T-helper 2 cell treated with Interferon-gamma antibody and Interleukin-4, amounts not matched to agents 5 μg/mL and 100 μg/mL, for 36 hours (primary cell): Measurements from ENCODE around the gene CD247.

ENCODE experiments used
- DNase-seq: peaks from one replicate; pipeline ENCODE4 v3.0.0; 2021; ENCODE audit warnings: low spot score
- H3K27ac Mint-ChIP-seq: one replicate; pipeline ENCODE4 v1.8.0; 2021; ENCODE audit warnings: mild to moderate bottlenecking, mixed read lengths
- H3K27me3 Mint-ChIP-seq: one replicate; pipeline ENCODE4 v1.8.0; 2021; ENCODE audit warnings: low read depth, mixed read lengths
- H3K36me3 Mint-ChIP-seq: one replicate; pipeline ENCODE4 v1.8.0; 2021; ENCODE audit warnings: low read depth, mixed read lengths
- H3K4me1 Mint-ChIP-seq: one replicate; pipeline ENCODE4 v1.8.0; 2021; ENCODE audit warnings: low read depth, mixed read lengths
- H3K4me3 Mint-ChIP-seq: one replicate; pipeline ENCODE4 v1.8.0; 2022; ENCODE audit warnings: mild to moderate bottlenecking, moderate library complexity, mixed read lengths
- H3K9me3 Mint-ChIP-seq: one replicate; pipeline ENCODE4 v1.8.0; 2021; ENCODE audit warnings: mixed read lengths

The CD247 gene

DNA sequence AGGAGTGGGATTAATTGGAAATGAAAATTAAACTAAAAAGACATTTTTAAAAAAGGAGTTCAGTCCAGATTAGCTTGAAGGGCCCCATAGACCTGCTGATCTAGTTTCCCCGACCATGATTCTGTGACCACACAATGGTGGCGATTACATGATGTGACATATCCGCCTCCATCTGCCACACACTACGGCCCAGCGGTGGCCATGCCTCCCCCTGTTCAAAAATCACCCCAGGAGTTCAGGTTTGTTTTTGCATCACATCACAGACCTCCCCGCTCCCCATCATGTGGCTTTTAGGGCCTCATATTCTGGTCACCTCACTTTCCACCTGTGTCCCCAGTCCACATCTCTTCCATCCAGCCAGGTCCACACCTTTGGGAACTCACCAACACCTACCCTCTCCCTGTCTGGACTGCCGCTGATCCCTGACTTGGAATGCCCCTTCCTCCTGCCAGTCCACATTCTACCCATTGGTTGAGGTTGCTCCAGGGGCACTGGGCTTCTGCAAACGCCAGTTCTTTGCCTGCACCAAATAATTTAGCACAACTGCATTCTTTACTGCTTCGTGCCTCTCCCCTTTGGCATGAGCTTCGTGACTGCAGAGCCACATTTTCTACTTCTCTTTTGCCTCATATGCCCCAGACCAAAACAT, 38.9 kb downstream of the CD247 start:
- Mint-ChIP-seq H3K36me3 (peaks cover 68% of the 10 kb centered on the region), H3K9me3 (peaks cover 12% of the 10 kb centered on the region), H3K27ac (peak overlapping the region; percentile 22), H3K27me3 (no peaks in the 10 kb centered on the region), H3K4me3 (no peak overlapping the region), H3K4me1 (peaks cover 69% of the 10 kb centered on the region)
- no peak for DNase-seq

DNA sequence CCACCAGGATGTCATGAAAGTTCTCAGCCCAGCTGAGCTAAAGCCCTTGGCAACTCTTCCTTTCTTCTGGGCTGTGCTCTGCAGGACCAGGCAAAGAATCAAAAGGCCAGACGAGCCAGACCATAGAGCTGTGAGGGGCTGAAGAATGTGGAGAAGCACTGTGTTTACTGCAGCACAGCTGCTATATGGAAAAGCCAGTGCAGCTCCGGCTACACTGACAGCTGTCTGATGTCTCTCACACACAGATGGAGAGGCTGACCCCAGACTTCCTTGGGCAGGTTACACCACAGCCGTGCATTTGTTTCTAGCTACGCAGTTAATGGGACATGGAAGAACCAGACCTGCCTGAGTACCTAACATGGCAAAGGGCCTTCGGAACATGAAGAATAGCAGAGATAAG, 40.3 kb downstream of the CD247 start:
- Mint-ChIP-seq H3K27ac (no peak overlapping the region), H3K4me1 (peaks cover 70% of the 10 kb centered on the region), H3K36me3 (peaks cover 68% of the 10 kb centered on the region), H3K27me3 (no peaks in the 10 kb centered on the region), H3K4me3 (no peak overlapping the region), H3K9me3 (peaks cover 12% of the 10 kb centered on the region)
- DNase-seq = no peak

DNA sequence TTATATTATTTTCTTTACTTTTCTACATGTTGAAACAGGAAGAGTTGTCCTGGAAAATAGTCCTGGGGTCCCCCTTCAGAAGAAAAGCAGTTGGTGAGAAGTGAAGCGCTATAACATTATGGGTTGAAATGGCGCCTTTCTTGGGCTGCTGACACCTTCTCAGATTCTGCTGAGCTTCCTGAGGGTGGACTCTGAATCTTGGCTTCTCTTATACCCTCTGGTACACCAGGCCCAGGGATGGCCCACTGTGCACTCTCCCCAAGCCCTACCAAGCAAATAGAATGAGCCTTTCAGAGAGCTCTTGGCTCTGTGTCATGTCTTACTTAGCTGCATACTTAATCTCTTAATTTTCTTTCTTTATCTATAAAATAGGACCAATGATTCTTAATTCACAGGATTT, 42.3 kb downstream of the CD247 start:
- Mint-ChIP-seq H3K27me3 (no peaks in the 10 kb centered on the region), H3K4me1 (peaks cover 58% of the 10 kb centered on the region), H3K4me3 (no peak overlapping the region), H3K9me3 (peaks cover 12% of the 10 kb centered on the region), H3K27ac (no peak overlapping the region), H3K36me3 (peaks cover 62% of the 10 kb centered on the region)
- DNase-seq = no peak

DNA sequence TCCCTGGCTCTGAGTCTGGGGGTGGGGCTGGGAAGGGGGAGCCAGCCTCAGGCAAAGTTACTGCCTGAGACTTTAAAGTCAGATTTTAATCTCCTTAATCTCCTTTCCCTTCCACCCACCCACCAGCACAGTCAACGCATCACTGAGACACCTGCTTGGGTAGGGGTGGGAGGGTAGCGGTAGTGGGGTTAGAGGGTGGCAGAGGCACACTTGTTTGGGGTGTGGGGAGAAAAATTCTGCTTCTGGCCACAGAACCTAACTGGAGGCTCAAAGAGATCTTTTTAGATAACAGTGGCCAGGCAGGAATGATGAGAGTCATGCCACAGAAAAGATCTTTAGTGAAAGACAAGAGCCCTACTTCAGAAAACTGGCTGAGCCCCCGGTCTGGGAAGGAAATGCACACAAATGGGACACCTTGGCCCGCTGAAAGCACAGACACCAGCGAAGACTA, 44.1 kb downstream of the CD247 start:
- peaks cover 46% of the 10 kb centered on the region for H3K4me1 Mint-ChIP-seq
- peak overlapping the region; percentile 82 for H3K27ac Mint-ChIP-seq
- H3K4me3 Mint-ChIP-seq = peak overlapping the region; percentile 73
- no peaks in the 10 kb centered on the region for H3K27me3 Mint-ChIP-seq
- H3K9me3 Mint-ChIP-seq = peaks cover 12% of the 10 kb centered on the region
- H3K36me3 Mint-ChIP-seq = peaks cover 57% of the 10 kb centered on the region
- peak; percentile 51 for DNase-seq

DNA sequence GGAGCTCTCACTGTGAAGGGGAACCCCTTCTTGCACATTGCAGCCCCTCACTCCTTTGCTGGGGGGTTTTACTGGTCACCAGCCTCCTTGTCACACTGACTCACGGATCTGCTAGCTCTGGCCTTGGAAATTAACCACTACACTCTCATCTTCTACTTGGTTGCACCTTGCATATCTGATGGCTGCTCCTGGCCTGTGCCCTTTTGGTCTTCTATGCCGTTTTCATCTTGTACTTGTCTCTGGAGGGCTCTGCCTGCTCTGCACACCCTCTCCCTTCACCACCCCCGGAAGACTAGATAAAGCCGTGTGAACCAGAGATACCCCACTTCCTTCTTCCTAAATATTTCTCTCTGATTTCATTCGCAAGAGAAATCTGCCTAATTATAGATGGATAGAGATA, 44.6 kb downstream of the CD247 start:
- DNase-seq = no peak
- H3K4me1 Mint-ChIP-seq = peaks cover 44% of the 10 kb centered on the region
- H3K4me3 Mint-ChIP-seq = peak overlapping the region; percentile 73
- H3K27ac Mint-ChIP-seq = peak overlapping the region; percentile 82
- no peaks in the 10 kb centered on the region for H3K27me3 Mint-ChIP-seq
- peaks cover 12% of the 10 kb centered on the region for H3K9me3 Mint-ChIP-seq
- peaks cover 56% of the 10 kb centered on the region for H3K36me3 Mint-ChIP-seq

DNA sequence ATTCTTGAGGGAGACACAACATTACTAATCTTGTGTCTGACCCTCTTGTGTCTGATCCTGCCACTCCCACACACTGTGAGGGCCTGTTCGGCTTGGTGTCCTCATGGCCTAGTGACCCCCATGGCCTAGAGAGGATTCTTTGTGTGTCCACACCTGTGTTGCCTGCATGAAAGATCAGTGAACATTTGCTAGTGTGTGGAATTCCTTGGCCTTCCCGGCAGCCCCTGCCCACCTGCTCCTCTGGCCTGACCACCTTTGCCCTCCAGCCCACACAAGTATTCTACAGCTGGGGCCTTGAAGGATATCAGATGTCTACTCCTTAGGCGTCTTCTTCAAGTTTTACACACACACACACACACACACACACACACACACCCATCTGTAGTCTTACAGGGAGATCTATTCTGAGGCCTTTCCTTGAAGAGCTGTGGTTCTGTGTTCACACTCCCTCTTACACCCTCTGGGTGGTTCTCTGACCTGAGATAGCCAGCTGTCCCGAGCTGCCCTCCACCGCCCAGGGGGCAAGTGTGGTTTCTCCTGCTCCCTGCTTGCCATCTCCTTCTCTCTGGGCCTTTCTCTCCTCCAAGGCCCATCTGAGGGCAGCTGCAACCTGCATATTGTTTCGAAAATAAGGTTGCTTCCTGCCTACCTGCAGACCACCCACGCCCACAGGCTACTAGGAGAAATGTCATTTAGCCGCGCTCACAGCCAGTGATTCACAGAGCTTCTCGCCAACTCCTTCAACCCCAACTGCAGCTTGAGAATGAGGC, 45.4 kb downstream of the CD247 start:
- Mint-ChIP-seq H3K27ac (peak overlapping the region; percentile 60), H3K4me1 (peaks cover 48% of the 10 kb centered on the region), H3K36me3 (peaks cover 49% of the 10 kb centered on the region), H3K9me3 (peaks cover 12% of the 10 kb centered on the region), H3K27me3 (no peaks in the 10 kb centered on the region), H3K4me3 (no peak overlapping the region)
- no peak for DNase-seq

DNA sequence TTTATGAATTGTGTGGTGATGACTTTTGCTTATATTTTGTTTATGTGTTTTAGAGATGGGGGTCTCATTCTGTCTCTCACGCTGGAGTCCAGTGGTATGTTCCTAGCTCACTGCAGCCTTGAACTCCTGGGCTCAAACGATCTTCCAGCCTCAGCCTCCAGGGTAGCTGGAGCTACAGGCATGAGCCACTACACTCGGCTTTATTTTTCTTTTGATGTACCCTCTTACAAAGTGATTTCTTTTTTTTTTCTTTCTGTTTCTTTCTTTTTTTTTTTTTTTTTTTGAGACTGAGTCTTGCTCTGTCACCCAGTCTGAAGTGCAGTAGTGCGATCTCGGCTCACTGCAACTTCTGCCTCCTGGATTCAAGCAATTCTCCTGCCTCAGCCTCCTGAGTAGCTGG, 46.8 kb downstream of the CD247 start:
- DNase-seq = no peak
- Mint-ChIP-seq H3K4me1 (peaks cover 43% of the 10 kb centered on the region), H3K4me3 (no peak overlapping the region), H3K27me3 (no peaks in the 10 kb centered on the region), H3K27ac (no peak overlapping the region), H3K9me3 (peaks cover 5% of the 10 kb centered on the region), H3K36me3 (peaks cover 38% of the 10 kb centered on the region)

DNA sequence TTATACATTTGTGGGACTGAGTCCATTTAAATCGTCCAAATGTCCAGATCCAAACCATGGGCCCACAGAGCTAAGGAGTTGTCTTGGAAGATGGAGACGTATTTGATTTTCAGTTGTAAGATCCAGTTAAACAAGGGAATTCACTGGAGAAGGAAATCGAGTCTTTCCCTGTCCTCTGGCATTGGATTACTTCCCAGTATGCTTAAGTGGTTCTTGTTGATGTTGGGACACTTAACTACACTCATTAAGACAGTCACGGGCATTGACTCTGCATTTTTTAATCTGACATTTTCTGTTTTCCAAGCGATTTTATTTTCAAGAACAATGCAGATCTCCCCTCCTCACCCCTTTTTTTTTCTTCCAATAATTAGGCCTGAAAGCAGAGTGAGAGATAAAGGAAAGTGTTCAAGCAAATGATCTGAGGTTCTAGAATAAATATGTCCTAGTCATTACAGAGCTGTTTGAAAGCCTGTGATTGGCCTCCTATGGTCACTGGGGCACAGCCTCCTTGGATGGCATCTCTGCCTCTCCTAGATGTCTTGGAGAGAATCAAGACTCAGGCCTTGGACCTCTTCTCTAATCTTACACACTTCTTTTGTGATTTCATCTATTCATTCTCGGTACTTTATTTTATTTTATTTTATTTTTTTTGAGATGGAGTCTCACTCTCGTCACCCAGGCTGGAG, 48.9 kb downstream of the CD247 start:
- H3K4me3 Mint-ChIP-seq = no peak overlapping the region
- no peaks in the 10 kb centered on the region for H3K9me3 Mint-ChIP-seq
- no peaks in the 10 kb centered on the region for H3K27me3 Mint-ChIP-seq
- H3K4me1 Mint-ChIP-seq = peaks cover 37% of the 10 kb centered on the region
- no peak for DNase-seq
- peaks cover 30% of the 10 kb centered on the region for H3K36me3 Mint-ChIP-seq
- H3K27ac Mint-ChIP-seq = no peak overlapping the region

DNA sequence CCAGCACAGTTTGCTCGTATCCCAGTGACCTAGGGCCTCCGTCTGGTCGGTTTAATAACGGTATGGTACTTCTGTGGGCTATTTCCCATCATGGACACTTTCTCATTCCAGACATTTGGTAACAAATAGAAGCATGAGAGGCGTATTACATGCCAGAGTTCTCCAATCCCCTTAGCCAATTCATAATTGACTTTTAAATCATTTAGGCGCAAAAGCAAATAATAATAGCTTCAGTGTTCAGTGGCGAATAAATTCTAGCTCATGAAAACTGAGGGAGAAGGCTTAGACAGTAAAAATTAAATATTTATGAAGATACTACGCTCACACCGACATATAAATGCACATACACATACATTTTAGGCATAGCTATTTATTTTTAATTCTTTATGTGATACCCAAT, 50.6 kb downstream of the CD247 start:
- Mint-ChIP-seq H3K4me3 (no peak overlapping the region), H3K27me3 (no peaks in the 10 kb centered on the region), H3K36me3 (peaks cover 33% of the 10 kb centered on the region), H3K27ac (no peak overlapping the region), H3K9me3 (no peaks in the 10 kb centered on the region), H3K4me1 (peaks cover 22% of the 10 kb centered on the region)
- DNase-seq = no peak

DNA sequence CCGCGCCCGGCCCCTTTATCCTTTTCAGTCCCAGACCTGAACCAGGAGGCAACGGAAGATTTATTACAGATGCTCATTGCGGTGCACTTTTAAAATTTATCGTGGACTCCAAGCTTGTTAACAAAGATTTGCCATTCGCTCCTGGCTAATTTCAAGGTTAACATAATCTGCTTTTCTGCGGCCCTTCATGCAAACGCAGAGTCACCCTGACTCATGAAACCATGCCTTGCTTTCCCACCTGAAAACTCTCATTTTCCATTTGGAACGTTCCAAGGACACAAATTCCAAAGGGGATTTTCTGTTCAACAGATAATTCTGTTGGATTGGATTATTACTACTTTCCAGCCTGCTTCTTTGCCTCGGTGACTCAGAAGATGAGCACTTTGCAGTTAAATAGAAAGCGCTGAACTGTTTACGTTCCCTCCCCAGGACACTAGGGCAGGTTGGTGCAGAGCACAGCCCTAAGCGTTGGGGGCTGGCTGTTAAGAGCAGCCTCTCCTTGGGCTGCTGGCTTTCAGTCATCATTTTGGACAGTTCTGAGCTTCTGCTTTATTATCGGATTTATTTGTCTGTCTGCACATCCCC, 51.1 kb downstream of the CD247 start:
- no peaks in the 10 kb centered on the region for H3K9me3 Mint-ChIP-seq
- peaks cover 22% of the 10 kb centered on the region for H3K4me1 Mint-ChIP-seq
- DNase-seq = no peak
- H3K36me3 Mint-ChIP-seq = peaks cover 29% of the 10 kb centered on the region
- no peaks in the 10 kb centered on the region for H3K27me3 Mint-ChIP-seq
- H3K4me3 Mint-ChIP-seq = no peak overlapping the region
- no peak overlapping the region for H3K27ac Mint-ChIP-seq

DNA sequence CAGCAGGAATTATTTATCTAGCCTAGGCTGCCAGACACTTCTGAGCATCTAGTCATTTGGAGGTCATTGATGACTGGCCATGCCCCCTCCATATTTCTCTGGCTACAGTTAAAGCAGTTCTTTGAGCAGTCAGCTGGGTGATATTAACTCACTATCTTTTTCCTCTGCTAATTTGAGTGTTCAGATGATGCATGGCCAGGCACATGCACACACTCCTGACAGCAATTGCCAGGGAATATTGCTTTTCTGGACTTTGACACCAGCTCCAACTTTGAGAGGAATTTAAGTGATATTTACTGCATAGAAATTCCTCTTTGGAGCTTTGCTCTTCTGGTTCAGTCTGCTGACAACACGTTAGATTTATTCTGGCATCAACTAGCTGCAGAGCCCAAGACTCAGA, 52.6 kb downstream of the CD247 start:
- Mint-ChIP-seq H3K36me3 (peaks cover 29% of the 10 kb centered on the region), H3K9me3 (no peaks in the 10 kb centered on the region), H3K27me3 (no peaks in the 10 kb centered on the region), H3K4me1 (peaks cover 25% of the 10 kb centered on the region), H3K27ac (no peak overlapping the region), H3K4me3 (no peak overlapping the region)
- DNase-seq = no peak

DNA sequence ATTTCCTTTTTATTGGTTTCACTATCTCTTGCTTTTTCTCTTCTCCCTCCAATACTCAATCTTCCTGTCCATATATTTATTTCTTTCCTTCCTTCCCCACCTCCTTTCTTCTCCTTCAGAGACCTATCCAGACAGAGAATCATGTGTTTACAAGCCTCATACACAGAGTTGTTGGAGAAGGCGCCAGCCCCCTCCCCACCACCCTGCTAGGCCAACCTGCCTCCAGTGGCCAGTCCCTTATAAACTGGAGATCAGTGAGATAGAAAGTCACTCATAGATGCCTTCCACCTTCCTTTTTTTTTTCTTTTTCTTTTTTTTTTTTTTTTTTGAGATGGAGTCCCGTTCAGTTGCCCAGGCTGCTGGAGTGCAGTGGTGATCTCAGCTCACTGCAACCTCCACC, 53.3 kb downstream of the CD247 start:
- DNase-seq = no peak
- no peaks in the 10 kb centered on the region for H3K9me3 Mint-ChIP-seq
- H3K27me3 Mint-ChIP-seq = no peaks in the 10 kb centered on the region
- H3K36me3 Mint-ChIP-seq = peaks cover 34% of the 10 kb centered on the region
- H3K27ac Mint-ChIP-seq = no peak overlapping the region
- H3K4me3 Mint-ChIP-seq = no peak overlapping the region
- H3K4me1 Mint-ChIP-seq = peaks cover 25% of the 10 kb centered on the region

DNA sequence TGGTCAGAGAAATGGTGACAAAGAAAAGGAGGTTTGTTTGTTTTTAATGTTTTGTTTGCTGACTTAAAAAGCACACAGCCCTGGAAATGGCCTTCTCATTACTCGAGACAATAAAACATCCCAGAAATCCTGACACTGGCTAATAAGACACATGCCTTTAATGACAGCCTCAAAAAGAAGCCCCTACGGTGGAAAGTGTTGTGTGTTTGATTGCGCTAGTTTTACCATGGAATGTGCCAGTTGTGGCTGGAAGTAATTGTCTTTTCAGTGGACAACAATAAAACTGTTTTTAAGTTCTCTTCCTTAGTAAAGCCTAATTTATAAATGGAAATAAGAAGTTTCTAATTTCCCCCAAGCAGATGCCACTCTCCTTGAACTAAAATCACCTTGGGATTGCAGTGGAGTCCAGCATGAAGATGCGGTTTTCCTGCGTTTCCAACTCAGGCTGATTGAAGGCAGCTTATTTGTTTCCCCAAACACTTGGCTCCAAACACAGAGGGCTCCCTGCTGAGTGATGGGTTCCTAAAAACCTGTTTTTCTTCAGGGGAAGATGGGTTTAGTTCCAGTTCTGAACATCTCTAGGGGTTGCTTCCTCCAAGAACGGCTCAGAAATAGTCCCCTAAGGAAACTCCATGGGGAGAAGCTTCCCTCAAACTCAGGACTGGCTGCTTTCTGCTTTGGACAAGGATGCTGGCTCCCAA, 54.3 kb downstream of the CD247 start:
- no peak for DNase-seq
- H3K36me3 Mint-ChIP-seq = peaks cover 31% of the 10 kb centered on the region
- no peak overlapping the region for H3K27ac Mint-ChIP-seq
- H3K4me1 Mint-ChIP-seq = peaks cover 19% of the 10 kb centered on the region
- no peaks in the 10 kb centered on the region for H3K27me3 Mint-ChIP-seq
- H3K9me3 Mint-ChIP-seq = no peaks in the 10 kb centered on the region
- no peak overlapping the region for H3K4me3 Mint-ChIP-seq
